KMS-11 (cell line): ENCODE results near the gene GRB7.

Experiments
- H2AFZ ChIP-seq: fragments of 200-600 bp; sonication (generic); 2 replicates; pipeline ENCODE4 v1.6.1; 2016; ENCODE audit warnings: antibody characterized with exemption, mixed run types, low read depth
- H3K27ac ChIP-seq: fragments of 200-600 bp; sonication (generic); 2 replicates; pipeline ENCODE4 v1.6.1; 2016; ENCODE audit warnings: mild to moderate bottlenecking, mixed run types
- H3K27me3 ChIP-seq: fragments of 200-600 bp; sonication (generic); 2 replicates; pipeline ENCODE4 v1.6.1; 2017; ENCODE audit warnings: mild to moderate bottlenecking, low read depth, mixed run types, moderate library complexity; ENCODE audit not compliant: insufficient read depth
- H3K36me3 ChIP-seq: fragments of 200-600 bp; sonication (generic); 2 replicates; pipeline ENCODE4 v1.6.1; 2017; ENCODE audit warnings: mild to moderate bottlenecking, mixed run types; ENCODE audit not compliant: insufficient read depth
- H3K4me1 ChIP-seq: fragments of 200-600 bp; sonication (generic); 2 replicates; pipeline ENCODE4 v1.6.1; 2016; ENCODE audit warnings: mild to moderate bottlenecking, low read depth, mixed run types; ENCODE audit not compliant: poor library complexity, severe bottlenecking
- H3K4me2 ChIP-seq: fragments of 200-600 bp; sonication (generic); 2 replicates; pipeline ENCODE4 v1.7.0; 2016; ENCODE audit warnings: mild to moderate bottlenecking, mixed run types
- H3K4me3 ChIP-seq: fragments of 200-600 bp; sonication (generic); IDR thresholded peaks from 2 replicates; pipeline ENCODE4 v1.6.1; 2017; ENCODE audit warnings: low read depth, low read length, mixed read lengths; ENCODE audit not compliant: insufficient read depth
- H3K79me2 ChIP-seq: fragments of 200-600 bp; sonication (generic); 2 replicates; pipeline ENCODE4 v1.6.1; 2016; ENCODE audit warnings: low read depth, mixed run types; ENCODE audit not compliant: insufficient read depth
- H3K9ac ChIP-seq: fragments of 200-600 bp; sonication (generic); 2 replicates; pipeline ENCODE4 v1.6.1; 2016; ENCODE audit warnings: mild to moderate bottlenecking, mixed run types
- H4K20me1 ChIP-seq: fragments of 200-600 bp; sonication (generic); 2 replicates; pipeline ENCODE4 v1.6.1; 2016; ENCODE audit warnings: mild to moderate bottlenecking, mixed run types; ENCODE audit not compliant: insufficient read depth
- TF ChIP-seq, protein P1 (sequence below): fragments of 200-600 bp; sonication (generic); conservative IDR thresholded peaks from 2 replicates; pipeline ENCODE4 v1.6.1; 2017; ENCODE audit warnings: low read depth, mild to moderate bottlenecking, antibody characterized with exemption, low read length, moderate library complexity, mixed read lengths

The GRB7 gene

GRCh38 chr17:39729280-39729851 is 8.4 kb upstream of the GRB7 start:
- TF ChIP-seq, protein P1, sequence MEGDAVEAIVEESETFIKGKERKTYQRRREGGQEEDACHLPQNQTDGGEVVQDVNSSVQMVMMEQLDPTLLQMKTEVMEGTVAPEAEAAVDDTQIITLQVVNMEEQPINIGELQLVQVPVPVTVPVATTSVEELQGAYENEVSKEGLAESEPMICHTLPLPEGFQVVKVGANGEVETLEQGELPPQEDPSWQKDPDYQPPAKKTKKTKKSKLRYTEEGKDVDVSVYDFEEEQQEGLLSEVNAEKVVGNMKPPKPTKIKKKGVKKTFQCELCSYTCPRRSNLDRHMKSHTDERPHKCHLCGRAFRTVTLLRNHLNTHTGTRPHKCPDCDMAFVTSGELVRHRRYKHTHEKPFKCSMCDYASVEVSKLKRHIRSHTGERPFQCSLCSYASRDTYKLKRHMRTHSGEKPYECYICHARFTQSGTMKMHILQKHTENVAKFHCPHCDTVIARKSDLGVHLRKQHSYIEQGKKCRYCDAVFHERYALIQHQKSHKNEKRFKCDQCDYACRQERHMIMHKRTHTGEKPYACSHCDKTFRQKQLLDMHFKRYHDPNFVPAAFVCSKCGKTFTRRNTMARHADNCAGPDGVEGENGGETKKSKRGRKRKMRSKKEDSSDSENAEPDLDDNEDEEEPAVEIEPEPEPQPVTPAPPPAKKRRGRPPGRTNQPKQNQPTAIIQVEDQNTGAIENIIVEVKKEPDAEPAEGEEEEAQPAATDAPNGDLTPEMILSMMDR = no peak
- Histone ChIP-seq H3K4me3 (no peak overlapping the region), H3K36me3 (no peaks in the 10 kb centered on the region), H3K79me2 (peaks cover 13% of the 10 kb centered on the region), H2AFZ (no peak overlapping the region), H3K27me3 (no peaks in the 10 kb centered on the region), H4K20me1 (no peaks in the 10 kb centered on the region), H3K4me1 (peaks cover 15% of the 10 kb centered on the region), H3K9ac (peak overlapping the region; percentile 77; the same call in 1 of the 2 replicates), H3K4me2 (peak overlapping the region; percentile 85), H3K27ac (peak overlapping the region; percentile 60; the same call in 1 of the 2 replicates)

DNA sequence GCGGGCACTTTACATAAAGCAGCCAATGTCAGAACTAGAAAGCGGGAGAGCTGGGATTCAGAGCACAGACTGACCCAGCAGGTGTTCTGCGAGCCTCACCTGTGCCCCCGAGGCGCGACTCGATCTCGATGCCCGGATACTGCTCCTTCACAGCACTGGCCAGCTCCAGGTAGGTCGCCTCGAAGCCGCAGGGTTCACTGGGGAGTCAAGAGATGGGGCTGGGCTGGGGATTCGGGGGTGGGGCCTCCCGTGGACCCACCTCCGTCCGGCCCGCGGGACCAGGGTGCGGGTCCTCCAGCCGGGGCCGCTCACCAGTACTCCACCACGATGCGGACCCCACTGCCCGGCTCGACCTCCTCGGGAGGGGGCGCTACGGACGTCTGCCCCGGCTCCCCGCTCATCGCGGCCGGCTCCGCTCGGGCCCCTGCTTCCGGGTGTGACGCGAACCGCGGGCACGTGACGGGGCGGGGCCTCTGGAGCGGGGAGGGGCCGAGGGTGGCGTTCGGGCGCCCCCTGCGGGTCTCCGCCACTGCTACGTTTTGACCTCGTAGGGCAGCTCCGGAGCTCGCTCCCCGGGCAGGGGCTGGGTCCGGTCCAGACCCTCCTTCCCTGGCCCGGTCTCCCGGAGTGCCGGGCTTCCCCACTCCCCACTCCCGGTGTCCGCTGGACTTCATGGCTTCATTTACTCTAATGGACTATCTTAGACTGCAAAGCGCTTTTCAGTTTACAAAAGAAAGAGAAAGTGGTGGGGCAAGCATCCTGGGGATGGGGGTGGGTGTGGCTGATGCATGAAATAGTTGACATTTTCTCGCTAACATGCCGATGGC is 7.4 kb upstream of the GRB7 start, which contains the start of gene MIEN1:
Gene MIEN1, minus strand, starts transcription at position 438 of the 827 bp plus-strand sequence. Its CDS starts 37 bp downstream, at position 401.
- Histone ChIP-seq H3K4me2 (peak within 1 kb of the TSS; percentile 85), H3K27ac (peak within 1 kb of the TSS; percentile 60), H4K20me1 (no peaks in the 10 kb centered on the region), H3K9ac (peak within 1 kb of the TSS; percentile 77), H3K79me2 (peaks cover 13% of the 10 kb centered on the region), H2AFZ (peak within 1 kb of the TSS; percentile 43), H3K4me3 (no peak within 1 kb of the TSS), H3K36me3 (no peaks in the 10 kb centered on the region), H3K27me3 (no peaks in the 10 kb centered on the region), H3K4me1 (peaks cover 15% of the 10 kb centered on the region)
- TF ChIP-seq, protein P1 = peak; percentile 90

DNA sequence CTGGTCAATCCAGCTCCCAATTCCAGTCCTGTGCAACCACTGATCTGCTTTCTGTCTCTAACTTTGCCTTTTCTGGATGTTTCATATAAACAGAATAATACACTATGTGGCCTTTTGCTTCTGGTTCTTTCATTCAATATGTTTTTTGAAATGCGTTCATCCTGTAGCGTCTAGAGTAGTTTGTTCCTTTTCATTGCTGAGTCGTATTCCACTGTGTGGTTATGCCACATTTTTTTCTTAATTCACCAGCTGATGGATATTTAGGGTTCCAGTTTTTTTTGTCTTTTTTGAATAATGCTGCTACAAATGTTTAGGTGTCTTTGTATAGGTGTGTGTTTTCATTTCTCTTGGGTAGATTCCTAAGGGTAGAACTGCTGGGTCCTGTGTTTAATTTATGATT is 5.2 kb upstream of the GRB7 start:
- H3K27ac ChIP-seq = no peak overlapping the region
- H3K4me1 ChIP-seq = peaks cover 26% of the 10 kb centered on the region
- no peak overlapping the region for H3K9ac ChIP-seq
- no peaks in the 10 kb centered on the region for H4K20me1 ChIP-seq
- H3K4me3 ChIP-seq = no peak overlapping the region
- no peaks in the 10 kb centered on the region for H3K36me3 ChIP-seq
- peaks cover 13% of the 10 kb centered on the region for H3K79me2 ChIP-seq
- TF ChIP-seq, protein P1 = no peak
- no peak overlapping the region for H3K4me2 ChIP-seq
- no peak overlapping the region for H2AFZ ChIP-seq
- H3K27me3 ChIP-seq = no peaks in the 10 kb centered on the region

DNA sequence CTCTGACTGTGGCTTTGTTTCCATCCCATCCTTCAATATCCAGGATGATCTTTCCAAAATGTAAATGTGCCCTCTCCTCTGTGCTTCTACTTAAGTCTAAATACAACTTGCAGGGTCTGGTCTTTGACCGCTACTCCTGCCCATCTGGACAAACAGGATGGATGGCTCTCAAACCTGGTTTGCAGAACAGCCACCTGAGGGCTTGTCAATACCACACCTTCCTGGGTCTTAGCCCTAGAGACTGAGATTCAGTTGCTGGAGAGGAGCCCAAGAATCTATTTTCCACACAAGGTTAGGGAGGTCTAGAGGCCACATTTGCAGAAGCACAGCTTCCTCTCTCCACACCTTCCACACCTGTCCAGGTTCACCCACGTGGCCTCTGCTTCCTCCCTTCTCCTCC is 1.9 kb upstream of the GRB7 start:
- no peaks in the 10 kb centered on the region for H3K27me3 ChIP-seq
- H3K4me3 ChIP-seq = no peak overlapping the region
- H4K20me1 ChIP-seq = no peaks in the 10 kb centered on the region
- peaks cover 31% of the 10 kb centered on the region for H3K4me1 ChIP-seq
- no peaks in the 10 kb centered on the region for H3K79me2 ChIP-seq
- no peak overlapping the region for H3K27ac ChIP-seq
- H3K36me3 ChIP-seq = no peaks in the 10 kb centered on the region
- H3K4me2 ChIP-seq = no peak overlapping the region
- no peak overlapping the region for H3K9ac ChIP-seq
- TF ChIP-seq, protein P1 = no peak
- H2AFZ ChIP-seq = no peak overlapping the region
